Omental fat pad (tissue), 4 donors: ENCODE results near the gene NTRK2. TPM values are rescaled to one million over a fixed set of nuclear protein-coding genes. Genes with fewer than 3 reads are reported as not detected.
A peak's percentile ranks its signal among the peaks of the same experiment; 100 is the strongest.

ENCODE experiments used
- ATAC-seq: fragments of 150-250 bp; one replicate; pipeline ENCODE4 v1.9.1; 2016; ENCODE audit warnings: mild to moderate bottlenecking, moderate library complexity; ENCODE audit not compliant: low FRiP score
- DNase-seq: peaks from one replicate; pipeline ENCODE4 v3.0.0-alpha.2; 2019; ENCODE audit warnings: low spot score
- CTCF ChIP-seq, 3 donors: fragments of 450-650 bp; IDR thresholded peaks; one replicate each; pipeline ENCODE4 v1.5.1; 2016 to 2017; ENCODE audit warnings: antibody characterized with exemption in 3 of 3, mild to moderate bottlenecking in 3 of 3, moderate library complexity in 2 of 3
- total RNA-seq, 4 donors: library from RNA; depleted of rRNA; stranded (reverse); fragments of >200 nt; gene quantifications; one replicate each; pipeline ENCODE4 v1.1.0, GENCODE V29; 2016

Gene NTRK2
- 10 to 100 TPM; 13.9 to 20.2 (median 16.1) TPM for total RNA-seq

- no peak for DNase-seq
- peak; percentile 26 for ATAC-seq
- no peak for TF ChIP-seq CTCF (IDR thresholded peaks at IDR 0.05)
Measured at GRCh38 chr9:84669288-84670137, at the start of gene NTRK2. NTRK2 (plus strand) TSS chr9:84669729; CDS start chr9:84670749, 1,020 bp downstream.

- ATAC-seq = no peak
Measured at GRCh38 chr9:84620338-84620737, 49.2 kb upstream of the NTRK2 start.

GRCh38 chr9:84621811-84622210 is 47.7 kb upstream of the NTRK2 start:
- ATAC-seq (no peak), DNase-seq (no peak)
- TF ChIP-seq CTCF (IDR thresholded peaks at IDR 0.05) = no peak

More at GRCh38 chr9:84620338-84620737, 49.2 kb upstream of the NTRK2 start:
- no peak for TF ChIP-seq CTCF (IDR thresholded peaks at IDR 0.05)
- no peak for DNase-seq

- ATAC-seq (no peak), DNase-seq (no peak)
- TF ChIP-seq CTCF (IDR thresholded peaks at IDR 0.05) = no peak
Measured at GRCh38 chr9:84622981-84623380, 46.5 kb upstream of the NTRK2 start.

GRCh38 chr9:84636436-84636835 is 33.1 kb upstream of the NTRK2 start:
- ATAC-seq = no peak
- no peak for TF ChIP-seq CTCF (IDR thresholded peaks at IDR 0.05)

GRCh38 chr9:84642553-84643141 is 26.9 kb upstream of the NTRK2 start:
- TF ChIP-seq CTCF (IDR thresholded peaks at IDR 0.05) = no peak
- DNase-seq (no peak), ATAC-seq (no peak)

More at GRCh38 chr9:84636436-84636835, 33.1 kb upstream of the NTRK2 start:
- no peak for DNase-seq
